H1 (cell line): Measurements from ENCODE around the gene LIFR.

ENCODE experiments used
- CTCF ChIP-seq, 3 experiments: IDR thresholded peaks; 1 replicate in 2 of 3; 2 replicates in 1 of 3; pipeline versions ENCODE4 v1.5.1 to v1.6.1; 2011; ENCODE audit warnings: low read length in 3 of 3, mild to moderate bottlenecking in 3 of 3, inconsistent platforms in 2 of 3, low read depth in 1 of 3, moderate library complexity in 1 of 3; ENCODE audit not compliant: insufficient read depth in 1 of 3; ENCODE audit errors: control extremely low read depth in 1 of 3
- E2F6 ChIP-seq: IDR thresholded peaks from 2 replicates; pipeline ENCODE4 v1.6.1; 2012; ENCODE audit warnings: inconsistent platforms
- EGR1 ChIP-seq: IDR thresholded peaks from 2 replicates; pipeline ENCODE4 v1.6.1; 2011; ENCODE audit warnings: low read depth, low read length, borderline replicate concordance
- HDAC6 ChIP-seq: IDR thresholded peaks from one replicate; pipeline ENCODE4 v1.7.1; 2012; ENCODE audit warnings: low read depth, mild to moderate bottlenecking, inconsistent platforms, low read length, moderate library complexity
- JUN ChIP-seq: IDR thresholded peaks from 2 replicates; pipeline ENCODE4 v1.6.1; 2011; ENCODE audit warnings: low read depth, mild to moderate bottlenecking, improper control_type of control experiment, low read length
- JUND ChIP-seq: IDR thresholded peaks from 2 replicates; pipeline ENCODE4 v1.6.1; 2011; ENCODE audit warnings: mild to moderate bottlenecking, improper control_type of control experiment, low read length
- MAX ChIP-seq: IDR thresholded peaks from 2 replicates; pipeline ENCODE4 v1.6.1; 2012; ENCODE audit warnings: inconsistent platforms
- POLR2AphosphoS5 ChIP-seq: IDR thresholded peaks from 2 replicates; pipeline ENCODE4 v1.6.1; 2011; ENCODE audit warnings: low read depth, low read length
- TBP ChIP-seq: IDR thresholded peaks from 2 replicates; pipeline ENCODE4 v1.6.1; 2011; ENCODE audit warnings: low read depth, low read length, improper control_type of control experiment
- YY1 ChIP-seq: IDR thresholded peaks from 2 replicates; pipeline ENCODE4 v1.6.1; 2011; ENCODE audit warnings: low read depth, mild to moderate bottlenecking, low read length

- TF ChIP-seq POLR2AphosphoS5, result no peak
- TF ChIP-seq YY1, result no peak
- no peak for TF ChIP-seq JUN
- no peak for TF ChIP-seq JUND
- TF ChIP-seq HDAC6, result no peak
- TF ChIP-seq CTCF (IDR thresholded peaks at IDR 0.05; ENCODE audit: control extremely low read depth in 1 of 3, insufficient read depth in 1 of 3, low read depth in 1 of 3, low read length in 3 of 3), result no peak
- TF ChIP-seq E2F6, result no peak
- no peak for TF ChIP-seq EGR1
- TF ChIP-seq MAX, result no peak
- no peak for TF ChIP-seq TBP
These were observed 9.2 kb downstream of the LIFR start for GRCh38 chr5:38547257-38547656.
